Measurements from ENCODE around the gene PRR5L.

Gene PRR5L

DNA sequence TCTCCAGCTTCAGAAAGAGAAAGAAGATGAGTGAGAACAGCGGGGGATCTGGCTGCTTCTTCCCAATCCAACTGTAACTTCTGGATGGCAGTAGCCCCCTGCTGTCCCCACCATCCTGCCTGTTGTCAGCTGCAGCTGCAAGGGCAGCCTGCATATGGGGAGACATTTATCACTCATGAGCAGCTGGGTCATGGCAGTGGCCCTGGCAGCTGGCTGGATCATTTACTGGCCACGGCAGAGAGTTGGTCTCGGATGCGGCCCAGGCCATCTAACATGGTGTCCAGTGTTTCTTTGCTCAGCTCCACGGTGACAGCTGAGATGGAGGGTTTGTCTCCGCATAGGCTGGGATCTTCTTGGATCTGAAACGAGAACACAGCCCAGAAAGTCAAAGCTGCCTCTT, 21.7 kb upstream of the PRR5L start:
- in situ Hi-C loops (cut with MboI; ENCODE audit: low pct_unique_long_range_greater_than_20kb, low sequenced_read_pairs, unreplicated experiment), result loop anchor here (25.0 kb wide), 1 partner anchor 462 kb away; no protein-coding TSS in a partner anchor
- TF ChIP-seq, protein P1, sequence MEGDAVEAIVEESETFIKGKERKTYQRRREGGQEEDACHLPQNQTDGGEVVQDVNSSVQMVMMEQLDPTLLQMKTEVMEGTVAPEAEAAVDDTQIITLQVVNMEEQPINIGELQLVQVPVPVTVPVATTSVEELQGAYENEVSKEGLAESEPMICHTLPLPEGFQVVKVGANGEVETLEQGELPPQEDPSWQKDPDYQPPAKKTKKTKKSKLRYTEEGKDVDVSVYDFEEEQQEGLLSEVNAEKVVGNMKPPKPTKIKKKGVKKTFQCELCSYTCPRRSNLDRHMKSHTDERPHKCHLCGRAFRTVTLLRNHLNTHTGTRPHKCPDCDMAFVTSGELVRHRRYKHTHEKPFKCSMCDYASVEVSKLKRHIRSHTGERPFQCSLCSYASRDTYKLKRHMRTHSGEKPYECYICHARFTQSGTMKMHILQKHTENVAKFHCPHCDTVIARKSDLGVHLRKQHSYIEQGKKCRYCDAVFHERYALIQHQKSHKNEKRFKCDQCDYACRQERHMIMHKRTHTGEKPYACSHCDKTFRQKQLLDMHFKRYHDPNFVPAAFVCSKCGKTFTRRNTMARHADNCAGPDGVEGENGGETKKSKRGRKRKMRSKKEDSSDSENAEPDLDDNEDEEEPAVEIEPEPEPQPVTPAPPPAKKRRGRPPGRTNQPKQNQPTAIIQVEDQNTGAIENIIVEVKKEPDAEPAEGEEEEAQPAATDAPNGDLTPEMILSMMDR (IDR thresholded peaks at IDR 0.05; ENCODE audit: extremely low read depth, insufficient read depth, missing control alignments), result no peak
- no peak for DNase-seq (ENCODE audit: low spot score)

DNA sequence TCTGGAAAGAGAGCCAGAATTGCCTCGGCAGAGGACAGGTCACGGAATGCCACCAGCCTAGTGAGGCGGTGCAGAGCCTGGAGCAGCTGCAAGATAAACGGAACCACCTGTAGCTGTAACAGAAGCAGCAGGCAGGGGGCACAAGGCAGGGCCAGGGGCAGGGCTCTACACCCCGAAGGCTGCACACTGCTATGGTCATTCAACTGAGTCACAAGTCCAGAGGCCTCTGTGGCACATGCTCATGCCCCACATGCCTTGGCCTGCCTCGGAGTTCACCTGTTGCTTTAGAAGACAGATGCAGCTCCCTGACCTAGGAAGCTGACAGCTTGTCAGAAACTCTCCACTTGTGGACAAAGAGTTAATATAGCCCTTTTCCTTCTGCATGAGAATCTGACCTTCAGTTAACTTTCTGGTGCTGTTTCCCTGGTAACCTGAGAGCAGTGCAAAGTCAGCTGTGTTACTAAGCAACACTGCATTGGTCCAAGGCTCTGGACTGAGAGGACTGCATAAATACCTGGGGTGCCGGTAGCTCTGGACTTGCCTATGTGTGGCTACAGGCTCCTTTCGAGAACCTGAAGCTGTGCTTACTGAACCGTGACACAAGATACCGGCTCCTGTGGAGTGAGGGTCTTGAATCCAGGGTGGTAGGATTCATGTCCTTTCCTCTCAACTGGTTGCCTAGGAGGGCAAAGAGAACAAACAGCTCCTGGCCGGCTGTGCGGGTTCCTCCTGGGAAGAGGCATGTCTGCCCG, 17.4 kb upstream of the PRR5L start:
- no peak for DNase-seq (ENCODE audit: low spot score)
- in situ Hi-C loops (cut with MboI; ENCODE audit: low pct_unique_long_range_greater_than_20kb, low sequenced_read_pairs, unreplicated experiment), result no loop called here
- TF ChIP-seq, protein P1 (IDR thresholded peaks at IDR 0.05; ENCODE audit: extremely low read depth, insufficient read depth, missing control alignments), result no peak

DNA sequence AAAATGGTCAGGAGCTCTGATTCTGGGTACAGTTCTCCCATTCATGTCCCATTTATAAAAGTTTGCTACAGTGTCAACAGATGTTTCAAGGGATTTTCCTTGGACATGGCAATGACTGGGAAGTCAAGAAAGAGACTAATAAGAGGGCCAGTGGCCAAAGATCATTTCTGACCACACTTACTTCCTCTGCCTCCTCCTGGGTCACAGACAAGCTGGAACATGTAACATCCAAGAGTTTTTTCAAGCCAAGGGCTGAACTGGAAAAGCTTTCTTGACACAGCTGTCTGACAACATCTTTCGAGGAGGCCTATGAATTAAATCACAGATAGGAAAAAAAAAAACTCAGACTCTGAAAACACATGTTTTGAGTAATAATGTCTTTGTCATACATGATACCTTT, 15.6 kb upstream of the PRR5L start:
- TF ChIP-seq, protein P1 (IDR thresholded peaks at IDR 0.05; ENCODE audit: extremely low read depth, insufficient read depth, missing control alignments), result no peak
- DNase-seq (ENCODE audit: low spot score), result no peak
- in situ Hi-C loops (cut with MboI; ENCODE audit: low pct_unique_long_range_greater_than_20kb, low sequenced_read_pairs, unreplicated experiment), result no loop called here

DNA sequence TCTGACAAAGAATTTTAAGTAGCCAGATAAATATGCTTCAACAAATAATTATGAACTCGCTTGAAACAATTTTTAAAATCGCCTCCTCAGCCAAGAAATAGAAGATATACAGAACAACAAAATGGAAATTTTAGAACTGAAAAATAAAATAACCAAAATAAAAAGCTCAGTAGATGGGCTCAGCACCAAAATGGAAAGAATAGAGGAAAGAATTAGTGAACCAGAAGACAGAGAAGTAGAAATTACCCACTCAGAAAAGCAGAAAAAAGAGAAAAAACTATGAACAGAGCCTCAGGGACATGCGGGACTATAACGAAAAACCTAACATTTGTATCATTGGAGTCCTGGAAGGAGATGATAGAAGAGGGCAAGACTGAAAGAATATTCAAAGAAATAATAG, 14.2 kb upstream of the PRR5L start:
- in situ Hi-C loops (cut with MboI; ENCODE audit: low pct_unique_long_range_greater_than_20kb, low sequenced_read_pairs, unreplicated experiment), result no loop called here
- no peak for DNase-seq (ENCODE audit: low spot score)
- TF ChIP-seq, protein P1 (IDR thresholded peaks at IDR 0.05; ENCODE audit: extremely low read depth, insufficient read depth, missing control alignments), result no peak

DNA sequence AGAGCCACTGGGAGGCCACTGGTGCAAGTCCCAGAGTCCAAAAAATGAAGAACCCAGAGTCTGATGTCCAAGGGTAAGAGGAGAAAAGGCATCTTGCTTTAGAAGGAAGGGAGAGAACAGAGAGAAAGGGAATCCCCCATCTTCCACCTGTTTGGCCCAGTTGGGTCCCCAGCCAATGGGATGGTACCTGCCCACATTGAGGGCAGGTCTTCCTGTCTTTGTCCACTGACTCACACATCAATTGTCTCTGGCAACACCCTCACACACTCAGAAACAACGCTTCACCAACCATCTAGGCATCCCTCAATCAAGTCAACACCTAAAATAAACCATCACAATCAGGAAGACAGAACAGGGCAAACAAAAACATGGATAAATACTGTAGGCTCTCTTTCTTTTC, 13.2 kb upstream of the PRR5L start:
- no peak for DNase-seq (ENCODE audit: low spot score)
- in situ Hi-C loops (cut with MboI; ENCODE audit: low pct_unique_long_range_greater_than_20kb, low sequenced_read_pairs, unreplicated experiment), result no loop called here
- TF ChIP-seq, protein P1 (IDR thresholded peaks at IDR 0.05; ENCODE audit: extremely low read depth, insufficient read depth, missing control alignments), result no peak

DNA sequence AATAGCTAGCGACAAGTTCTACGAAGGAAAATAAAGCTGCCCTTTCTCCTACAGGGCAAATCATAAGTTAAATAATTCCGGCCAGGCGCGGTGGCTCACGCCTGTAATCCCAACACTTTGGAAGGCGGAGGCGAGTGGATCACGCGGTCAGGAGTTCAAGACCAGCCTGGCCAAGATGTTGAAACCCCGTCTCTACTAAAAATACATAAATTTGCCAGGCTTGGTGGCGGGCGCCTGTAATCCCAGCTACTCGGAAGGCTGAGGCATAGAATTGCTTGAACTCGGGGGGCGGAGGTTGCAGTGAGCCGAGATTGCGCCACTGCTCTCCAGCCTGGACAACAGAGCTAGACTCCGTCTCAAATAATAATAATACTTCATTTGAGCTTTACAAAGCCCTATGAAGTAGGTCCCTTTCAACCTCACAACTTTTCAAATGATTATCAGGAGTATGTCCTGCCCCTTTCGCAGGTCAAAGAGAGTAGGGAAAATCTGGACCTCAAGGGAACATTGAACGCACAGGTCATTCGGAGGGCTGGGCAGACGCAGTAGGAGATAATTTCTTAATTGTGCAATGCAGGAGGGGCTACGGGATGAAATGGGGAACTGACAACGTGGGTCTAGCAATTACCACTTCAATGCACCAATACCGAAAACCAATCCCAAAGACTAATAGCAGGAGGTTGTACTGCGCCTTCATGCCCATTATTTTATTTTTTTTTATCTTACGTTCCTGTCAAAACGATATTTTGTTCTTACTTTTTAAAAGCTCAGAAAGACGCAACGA, 7.5 kb upstream of the PRR5L start:
- in situ Hi-C loops (cut with MboI; ENCODE audit: low pct_unique_long_range_greater_than_20kb, low sequenced_read_pairs, unreplicated experiment), result no loop called here
- no peak for DNase-seq (ENCODE audit: low spot score)
- TF ChIP-seq, protein P1 (IDR thresholded peaks at IDR 0.05; ENCODE audit: extremely low read depth, insufficient read depth, missing control alignments), result no peak

Data from GM13977 (cell line).